Suprapubic skin (tissue), 4 donors: Measurements from ENCODE around the gene MAST4.

ENCODE experiments used
- POLR2A ChIP-seq, 2 donors: fragments of 450-650 bp; IDR thresholded peaks; one replicate each; pipeline ENCODE4 v1.6.1; 2017; ENCODE audit warnings: antibody characterized with exemption in 2 of 2, mild to moderate bottlenecking in 2 of 2, moderate library complexity in 2 of 2
- POLR2AphosphoS5 ChIP-seq, 3 donors: sonication (generic); formaldehyde crosslinking; IDR thresholded peaks; one replicate each; pipeline ENCODE4 v1.6.1; 2017; ENCODE audit warnings: antibody characterized with exemption in 3 of 3
- TF ChIP-seq, protein P1 (sequence below), 2 donors: fragments of 200-600 bp in 1 of 2; fragments of 450-650 bp in 1 of 2; sonication (generic) in 1 of 2; IDR thresholded peaks; one replicate each; pipeline ENCODE4 v1.5.1; 2016 to 2019; ENCODE audit warnings: antibody characterized with exemption in 2 of 2, mild to moderate bottlenecking in 1 of 2, moderate library complexity in 1 of 2

DNA sequence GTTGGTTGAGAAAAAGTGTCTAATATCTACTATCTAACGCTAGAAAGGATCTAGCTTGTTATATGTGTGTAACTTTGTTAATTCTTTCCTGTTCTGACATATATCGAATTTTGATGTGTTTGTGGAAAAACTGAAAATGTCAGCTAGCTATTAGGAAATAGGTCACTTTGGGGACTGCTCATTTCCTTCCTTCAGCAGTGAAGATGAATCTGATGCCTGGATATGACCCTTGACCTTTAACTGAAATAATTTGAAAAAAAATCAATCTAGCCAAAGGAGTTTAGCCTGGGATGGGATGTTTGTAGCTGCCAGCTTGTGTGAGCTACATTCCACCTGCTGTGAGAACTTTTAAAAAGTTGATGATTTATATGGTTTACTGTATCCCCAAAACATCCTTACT is 533.6 kb downstream of the MAST4 start:
- TF ChIP-seq, protein P1, sequence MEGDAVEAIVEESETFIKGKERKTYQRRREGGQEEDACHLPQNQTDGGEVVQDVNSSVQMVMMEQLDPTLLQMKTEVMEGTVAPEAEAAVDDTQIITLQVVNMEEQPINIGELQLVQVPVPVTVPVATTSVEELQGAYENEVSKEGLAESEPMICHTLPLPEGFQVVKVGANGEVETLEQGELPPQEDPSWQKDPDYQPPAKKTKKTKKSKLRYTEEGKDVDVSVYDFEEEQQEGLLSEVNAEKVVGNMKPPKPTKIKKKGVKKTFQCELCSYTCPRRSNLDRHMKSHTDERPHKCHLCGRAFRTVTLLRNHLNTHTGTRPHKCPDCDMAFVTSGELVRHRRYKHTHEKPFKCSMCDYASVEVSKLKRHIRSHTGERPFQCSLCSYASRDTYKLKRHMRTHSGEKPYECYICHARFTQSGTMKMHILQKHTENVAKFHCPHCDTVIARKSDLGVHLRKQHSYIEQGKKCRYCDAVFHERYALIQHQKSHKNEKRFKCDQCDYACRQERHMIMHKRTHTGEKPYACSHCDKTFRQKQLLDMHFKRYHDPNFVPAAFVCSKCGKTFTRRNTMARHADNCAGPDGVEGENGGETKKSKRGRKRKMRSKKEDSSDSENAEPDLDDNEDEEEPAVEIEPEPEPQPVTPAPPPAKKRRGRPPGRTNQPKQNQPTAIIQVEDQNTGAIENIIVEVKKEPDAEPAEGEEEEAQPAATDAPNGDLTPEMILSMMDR (IDR thresholded peaks at IDR 0.05) = no peak
- TF ChIP-seq POLR2A (IDR thresholded peaks at IDR 0.05) (no peak), POLR2AphosphoS5 (IDR thresholded peaks at IDR 0.05) (no peak)
